ENCODE measurements around the gene SLC9A8. TPM values are rescaled to one million over a fixed set of nuclear protein-coding genes. Genes with fewer than 3 reads are reported as not detected.
A peak's percentile ranks its signal among the peaks of the same experiment; 100 is the strongest.

Gene SLC9A8
- total and polyA plus RNA-seq, 9 donors = 4.0 to 6.3 (median 5.4) TPM

DNA sequence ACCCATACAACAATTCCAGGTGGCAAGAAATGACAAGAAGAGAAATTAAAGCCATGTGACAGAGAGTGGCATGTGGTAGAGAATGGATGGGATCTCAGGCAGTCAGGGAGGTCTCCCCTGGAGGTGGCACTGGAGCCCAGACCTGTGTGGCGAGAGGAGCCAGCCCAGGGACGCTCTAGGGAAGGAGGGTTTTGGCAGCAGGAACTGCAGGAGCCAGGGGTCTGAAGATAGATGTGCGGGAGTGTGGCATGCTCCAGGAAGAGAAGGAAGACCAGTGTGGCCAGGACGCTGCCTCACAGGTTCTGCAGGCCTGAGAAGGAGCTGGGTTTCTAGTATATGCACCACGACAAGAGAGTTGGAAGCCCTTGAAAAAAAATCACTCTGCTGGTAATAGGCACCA, 57.6 kb downstream of the SLC9A8 start:
- no peaks in the 10 kb centered on the region for H3K9me3 ChIP-seq (replicated peaks; ENCODE audit: control insufficient read depth, low read depth, low read length)
- H3K27me3 ChIP-seq (ENCODE audit: control insufficient read depth, insufficient read depth, low read length) = no peaks in the 10 kb centered on the region
- peak overlapping the region; percentile 11 for H3K27ac ChIP-seq (ENCODE audit: low read length)
- H3K4me3 ChIP-seq (ENCODE audit: low read length) = no peak overlapping the region
- DNase-seq = no peak
- peaks cover 21% of the 10 kb centered on the region for H3K36me3 ChIP-seq (ENCODE audit: control insufficient read depth, insufficient read depth, low read length)
- H3K4me1 ChIP-seq (ENCODE audit: control insufficient read depth, insufficient read depth, low read length) = no peaks in the 10 kb centered on the region
- WGBS (ENCODE audit: insufficient coverage) = 81% methylated on average over 4 of the region's 5 CpGs

DNA sequence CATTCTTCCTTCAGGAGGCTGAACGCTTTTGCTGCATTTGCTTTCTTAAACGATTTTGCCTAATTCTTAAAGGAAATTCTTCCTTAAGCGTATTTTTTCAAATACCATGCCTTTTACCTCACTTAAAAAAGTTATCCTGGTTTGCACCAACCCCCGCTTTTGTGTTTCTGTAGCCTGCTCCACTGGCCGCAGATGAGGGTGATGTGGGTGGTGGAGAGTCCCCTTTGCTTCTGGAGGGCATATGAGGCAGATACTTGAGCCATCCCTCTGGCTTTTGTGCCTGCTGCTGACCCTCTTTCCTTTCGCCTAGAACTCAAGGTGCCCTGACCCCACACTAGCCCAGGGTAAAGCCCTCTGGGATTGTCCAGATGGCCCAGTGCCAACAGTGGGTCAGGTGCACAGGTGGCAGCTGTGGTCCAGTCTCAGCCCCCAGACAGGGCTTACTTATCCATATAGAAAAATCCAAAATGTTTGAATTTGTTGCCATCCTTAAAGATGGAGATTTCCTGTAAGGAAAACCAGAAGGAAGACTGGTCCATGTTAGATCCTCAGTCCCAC, 58.8 kb downstream of the SLC9A8 start:
- H3K27me3 ChIP-seq (ENCODE audit: control insufficient read depth, insufficient read depth, low read length) = no peaks in the 10 kb centered on the region
- no peak overlapping the region for H3K4me3 ChIP-seq (ENCODE audit: low read length)
- 71% methylated on average over 2 of the region's 6 CpGs for WGBS (ENCODE audit: insufficient coverage)

DNA sequence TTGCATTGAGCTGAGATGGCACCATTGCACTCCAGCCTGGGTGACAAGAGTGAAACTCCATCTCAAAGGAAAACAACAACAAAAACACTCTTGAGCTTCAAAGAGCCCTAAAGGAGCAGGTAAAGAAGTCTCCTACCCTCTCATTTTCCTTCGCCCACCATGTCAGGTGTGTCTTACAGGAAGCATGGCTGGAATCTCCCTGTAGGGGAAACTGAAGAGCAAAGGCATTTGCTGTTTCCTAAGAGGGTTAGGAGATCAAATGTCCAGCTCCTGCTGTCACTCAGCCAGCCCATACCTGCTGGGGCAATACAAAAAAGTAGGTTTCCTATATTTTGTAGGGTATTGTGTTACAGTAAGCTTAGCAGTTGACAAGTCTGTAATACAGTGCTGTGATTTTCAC, 59.4 kb downstream of the SLC9A8 start:
- H3K4me1 ChIP-seq (ENCODE audit: control insufficient read depth, insufficient read depth, low read length) = no peaks in the 10 kb centered on the region
- peaks cover 26% of the 10 kb centered on the region for H3K36me3 ChIP-seq (ENCODE audit: control insufficient read depth, insufficient read depth, low read length)
- no peak for DNase-seq
- no peak overlapping the region for H3K4me3 ChIP-seq (ENCODE audit: low read length)
- no peaks in the 10 kb centered on the region for H3K27me3 ChIP-seq (ENCODE audit: control insufficient read depth, insufficient read depth, low read length)
- H3K27ac ChIP-seq (ENCODE audit: low read length) = no peak overlapping the region
- WGBS (ENCODE audit: insufficient coverage) = no CpG with 5 or more reads among the region's 1 CpG
- H3K9me3 ChIP-seq (replicated peaks; ENCODE audit: control insufficient read depth, low read depth, low read length) = no peaks in the 10 kb centered on the region

More for the DNA sequence above, 58.8 kb downstream of the SLC9A8 start:
- Histone ChIP-seq H3K4me1 (ENCODE audit: control insufficient read depth, insufficient read depth, low read length) (no peaks in the 10 kb centered on the region), H3K27ac (ENCODE audit: low read length) (no peak overlapping the region), H3K36me3 (ENCODE audit: control insufficient read depth, insufficient read depth, low read length) (peaks cover 24% of the 10 kb centered on the region), H3K9me3 (replicated peaks; ENCODE audit: control insufficient read depth, low read depth, low read length) (no peaks in the 10 kb centered on the region)
- no peak for DNase-seq

DNA sequence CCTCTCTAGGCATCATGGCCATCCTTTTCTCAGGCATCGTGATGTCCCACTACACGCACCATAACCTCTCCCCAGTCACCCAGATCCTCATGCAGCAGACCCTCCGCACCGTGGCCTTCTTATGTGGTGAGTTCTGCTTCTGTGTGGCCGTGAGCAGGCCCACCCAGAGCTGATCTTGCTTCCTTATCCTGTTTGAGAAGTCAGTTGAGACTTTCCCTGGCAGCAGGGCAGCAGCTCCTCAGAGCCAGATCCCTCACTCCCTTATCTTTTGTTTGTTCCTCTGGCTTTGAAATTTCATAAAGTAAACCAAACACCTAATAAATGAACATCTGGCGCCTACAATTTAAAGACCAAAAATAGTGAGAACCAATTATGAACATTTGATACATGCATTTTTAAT, 62.1 kb downstream of the SLC9A8 start:
- WGBS (ENCODE audit: insufficient coverage) = 93% methylated on average over 5 of the region's 6 CpGs
- H3K4me1 ChIP-seq (ENCODE audit: control insufficient read depth, insufficient read depth, low read length) = no peaks in the 10 kb centered on the region
- H3K9me3 ChIP-seq (replicated peaks; ENCODE audit: control insufficient read depth, low read depth, low read length) = no peaks in the 10 kb centered on the region
- DNase-seq = no peak
- H3K4me3 ChIP-seq (ENCODE audit: low read length) = no peak overlapping the region
- peaks cover 23% of the 10 kb centered on the region for H3K36me3 ChIP-seq (ENCODE audit: control insufficient read depth, insufficient read depth, low read length)
- no peak overlapping the region for H3K27ac ChIP-seq (ENCODE audit: low read length)
- H3K27me3 ChIP-seq (ENCODE audit: control insufficient read depth, insufficient read depth, low read length) = no peaks in the 10 kb centered on the region

DNA sequence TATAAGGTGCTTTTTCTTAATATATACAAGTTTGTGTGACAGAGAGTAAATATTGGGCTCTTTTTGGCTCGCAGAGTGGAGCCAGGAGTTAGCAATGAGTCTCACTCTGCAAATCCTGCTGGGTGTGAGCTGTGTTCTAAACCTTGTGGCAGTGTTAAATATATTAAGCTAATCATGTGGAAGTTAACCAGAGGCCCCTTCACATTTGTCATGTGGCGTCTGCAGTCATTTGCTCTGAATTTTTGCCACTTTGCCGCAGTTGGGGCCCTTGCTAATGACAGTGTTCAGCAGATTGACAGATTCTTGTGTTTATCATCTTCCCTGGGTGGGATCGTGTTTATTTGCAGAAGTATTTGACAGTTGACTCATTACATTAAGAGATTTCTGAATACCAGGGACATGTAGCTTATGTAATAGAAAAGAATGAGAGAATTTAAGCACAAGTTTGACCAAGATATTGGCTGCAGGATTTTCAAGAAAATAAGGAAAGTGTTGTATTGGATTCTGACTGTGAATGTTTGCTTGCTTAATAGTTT, 64.8 kb downstream of the SLC9A8 start:
- H3K4me1 ChIP-seq (ENCODE audit: control insufficient read depth, insufficient read depth, low read length) = no peaks in the 10 kb centered on the region
- no peak overlapping the region for H3K4me3 ChIP-seq (ENCODE audit: low read length)
- H3K9me3 ChIP-seq (replicated peaks; ENCODE audit: control insufficient read depth, low read depth, low read length) = no peaks in the 10 kb centered on the region
- peaks cover 40% of the 10 kb centered on the region for H3K36me3 ChIP-seq (ENCODE audit: control insufficient read depth, insufficient read depth, low read length)
- WGBS (ENCODE audit: insufficient coverage) = 44% methylated on average over 2 of the region's 4 CpGs
- no peaks in the 10 kb centered on the region for H3K27me3 ChIP-seq (ENCODE audit: control insufficient read depth, insufficient read depth, low read length)
- no peak for DNase-seq
- no peak overlapping the region for H3K27ac ChIP-seq (ENCODE audit: low read length)

DNA sequence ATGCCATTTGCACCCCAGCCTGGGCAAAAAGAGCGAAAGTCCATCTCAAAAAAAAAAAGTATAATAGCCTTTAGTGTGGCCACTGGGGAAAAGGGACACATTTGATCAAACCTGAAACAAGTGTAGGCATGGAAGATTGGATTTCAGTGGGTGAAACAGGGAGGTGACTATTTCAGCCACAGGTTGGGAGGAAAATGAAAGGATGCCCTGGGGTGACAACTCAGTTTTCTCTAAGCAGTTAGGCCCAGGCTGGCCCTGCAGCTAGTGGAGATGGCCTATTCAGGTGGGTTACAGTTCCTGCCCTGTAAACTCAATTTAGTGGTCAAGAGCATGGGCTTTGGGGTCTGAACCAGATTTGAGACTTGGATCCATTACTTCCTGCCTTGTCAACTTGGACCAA, 66.3 kb downstream of the SLC9A8 start:
- Histone ChIP-seq H3K27me3 (ENCODE audit: control insufficient read depth, insufficient read depth, low read length) (no peaks in the 10 kb centered on the region), H3K36me3 (ENCODE audit: control insufficient read depth, insufficient read depth, low read length) (peaks cover 47% of the 10 kb centered on the region), H3K4me3 (ENCODE audit: low read length) (no peak overlapping the region), H3K27ac (ENCODE audit: low read length) (no peak overlapping the region), H3K4me1 (ENCODE audit: control insufficient read depth, insufficient read depth, low read length) (no peaks in the 10 kb centered on the region), H3K9me3 (replicated peaks; ENCODE audit: control insufficient read depth, low read depth, low read length) (no peaks in the 10 kb centered on the region)
- DNase-seq = no peak
- no CpG with 5 or more reads among the region's 1 CpG for WGBS (ENCODE audit: insufficient coverage)

DNA sequence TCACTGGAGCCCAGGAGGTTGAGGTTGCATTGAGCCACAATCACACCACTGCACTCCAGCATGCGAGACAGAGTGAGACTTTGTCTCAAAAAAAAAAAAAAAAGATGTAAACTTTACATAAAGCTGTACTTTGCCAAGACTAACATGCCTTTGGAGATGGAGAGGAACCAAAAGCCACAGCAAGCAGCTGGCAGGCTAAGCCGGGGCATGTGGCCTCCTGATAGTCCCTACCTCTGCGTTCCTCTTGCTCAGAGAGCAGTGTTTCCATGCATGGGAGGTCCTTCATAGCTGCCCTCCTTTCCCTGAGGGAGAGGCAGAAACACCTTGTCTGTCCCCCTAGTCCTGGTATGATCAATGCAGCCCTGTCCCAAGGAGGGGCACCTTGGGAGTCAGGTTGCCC, 67.5 kb downstream of the SLC9A8 start:
- H3K4me1 ChIP-seq (ENCODE audit: control insufficient read depth, insufficient read depth, low read length) = peaks cover 3% of the 10 kb centered on the region
- peaks cover 52% of the 10 kb centered on the region for H3K36me3 ChIP-seq (ENCODE audit: control insufficient read depth, insufficient read depth, low read length)
- H3K27me3 ChIP-seq (ENCODE audit: control insufficient read depth, insufficient read depth, low read length) = no peaks in the 10 kb centered on the region
- 71% methylated on average over 2 of the region's 3 CpGs for WGBS (ENCODE audit: insufficient coverage)
- no peak overlapping the region for H3K27ac ChIP-seq (ENCODE audit: low read length)
- no peak for DNase-seq
- H3K4me3 ChIP-seq (ENCODE audit: low read length) = no peak overlapping the region
- H3K9me3 ChIP-seq (replicated peaks; ENCODE audit: control insufficient read depth, low read depth, low read length) = no peaks in the 10 kb centered on the region

DNA sequence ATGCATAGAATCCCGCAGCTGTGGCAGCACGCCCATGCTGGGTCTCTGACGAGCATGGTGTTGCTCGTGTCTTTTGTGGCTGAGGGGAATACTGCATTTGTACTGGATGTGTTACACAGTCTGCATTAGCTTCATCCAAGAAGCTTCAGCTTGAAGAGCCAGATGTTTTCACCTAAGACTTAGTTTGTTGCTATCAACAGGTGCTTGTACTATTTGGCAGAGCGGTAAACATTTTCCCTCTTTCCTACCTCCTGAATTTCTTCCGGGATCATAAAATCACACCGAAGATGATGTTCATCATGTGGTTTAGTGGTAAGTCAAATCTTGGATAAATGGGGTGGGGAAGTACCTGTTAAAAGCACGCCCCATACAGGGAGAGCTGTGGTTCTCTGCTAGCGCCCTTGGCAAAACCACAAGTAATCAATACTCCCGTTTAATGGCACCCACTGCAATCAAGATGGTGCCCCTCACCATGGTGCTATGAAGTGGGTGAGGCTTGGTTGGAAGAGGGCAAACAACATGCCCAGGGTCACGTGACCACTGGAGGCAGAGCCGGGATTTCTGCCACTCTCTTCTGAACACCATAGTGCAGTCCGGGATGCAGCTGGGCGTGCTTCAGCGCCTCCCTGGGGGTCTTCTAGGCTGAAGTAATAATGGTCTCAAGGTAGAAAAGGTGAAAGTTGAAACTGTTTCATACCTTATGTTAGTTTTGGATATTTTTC, 68.3 kb downstream of the SLC9A8 start:
- WGBS (ENCODE audit: insufficient coverage) = 40% methylated on average over 1 of the region's 15 CpGs
- H3K4me1 ChIP-seq (ENCODE audit: control insufficient read depth, insufficient read depth, low read length) = peaks cover 3% of the 10 kb centered on the region
- peaks cover 56% of the 10 kb centered on the region for H3K36me3 ChIP-seq (ENCODE audit: control insufficient read depth, insufficient read depth, low read length)
- no peak overlapping the region for H3K4me3 ChIP-seq (ENCODE audit: low read length)
- H3K27me3 ChIP-seq (ENCODE audit: control insufficient read depth, insufficient read depth, low read length) = no peaks in the 10 kb centered on the region
- H3K9me3 ChIP-seq (replicated peaks; ENCODE audit: control insufficient read depth, low read depth, low read length) = no peaks in the 10 kb centered on the region
- DNase-seq = no peak
- no peak overlapping the region for H3K27ac ChIP-seq (ENCODE audit: low read length)

DNA sequence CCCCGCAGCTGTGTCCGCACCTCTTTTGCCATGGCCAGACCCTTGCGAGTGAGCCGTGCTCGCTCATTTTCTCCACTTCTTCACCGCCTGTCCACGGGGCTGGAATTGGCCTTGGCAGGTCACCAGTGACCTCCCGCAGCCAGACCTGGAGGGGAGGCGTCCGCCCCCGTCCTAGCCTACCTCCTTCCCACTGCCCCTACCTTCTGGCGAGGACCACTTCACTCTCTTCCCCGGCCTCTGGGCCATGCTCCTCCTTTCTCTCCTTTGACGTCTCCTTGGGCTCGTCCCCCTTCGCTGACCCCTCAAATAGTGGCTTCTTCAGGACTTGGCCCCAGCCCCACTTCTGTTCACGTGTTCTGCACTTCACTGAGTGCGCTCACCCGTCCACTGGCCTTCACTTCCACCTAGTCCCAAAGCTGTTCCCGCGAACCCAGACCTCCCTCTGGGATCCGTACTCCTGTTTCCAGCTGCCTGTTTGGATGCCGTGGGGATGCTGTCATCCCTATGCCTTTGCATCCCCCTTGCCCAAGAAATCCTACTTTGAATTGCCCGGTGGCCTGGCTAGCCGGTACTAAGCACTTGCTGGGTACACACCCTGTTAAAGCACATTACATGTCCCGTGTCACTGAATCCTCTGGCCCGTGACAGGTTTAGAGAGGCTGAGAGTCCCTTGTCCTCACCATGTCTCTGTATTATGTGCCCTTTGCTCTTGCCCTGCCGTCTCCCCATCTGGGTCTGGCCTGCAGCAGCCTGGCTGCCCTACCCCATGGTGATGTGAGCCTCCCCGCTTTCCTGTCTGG, 69.7 kb downstream of the SLC9A8 start:
- Histone ChIP-seq H3K4me1 (ENCODE audit: control insufficient read depth, insufficient read depth, low read length) (peaks cover 14% of the 10 kb centered on the region), H3K9me3 (replicated peaks; ENCODE audit: control insufficient read depth, low read depth, low read length) (no peaks in the 10 kb centered on the region), H3K27ac (ENCODE audit: low read length) (no peak overlapping the region), H3K27me3 (ENCODE audit: control insufficient read depth, insufficient read depth, low read length) (no peaks in the 10 kb centered on the region), H3K4me3 (ENCODE audit: low read length) (no peak overlapping the region), H3K36me3 (ENCODE audit: control insufficient read depth, insufficient read depth, low read length) (peaks cover 57% of the 10 kb centered on the region)
- 79% methylated on average over 26 of the region's 29 CpGs for WGBS (ENCODE audit: insufficient coverage)
- DNase-seq = no peak

DNA sequence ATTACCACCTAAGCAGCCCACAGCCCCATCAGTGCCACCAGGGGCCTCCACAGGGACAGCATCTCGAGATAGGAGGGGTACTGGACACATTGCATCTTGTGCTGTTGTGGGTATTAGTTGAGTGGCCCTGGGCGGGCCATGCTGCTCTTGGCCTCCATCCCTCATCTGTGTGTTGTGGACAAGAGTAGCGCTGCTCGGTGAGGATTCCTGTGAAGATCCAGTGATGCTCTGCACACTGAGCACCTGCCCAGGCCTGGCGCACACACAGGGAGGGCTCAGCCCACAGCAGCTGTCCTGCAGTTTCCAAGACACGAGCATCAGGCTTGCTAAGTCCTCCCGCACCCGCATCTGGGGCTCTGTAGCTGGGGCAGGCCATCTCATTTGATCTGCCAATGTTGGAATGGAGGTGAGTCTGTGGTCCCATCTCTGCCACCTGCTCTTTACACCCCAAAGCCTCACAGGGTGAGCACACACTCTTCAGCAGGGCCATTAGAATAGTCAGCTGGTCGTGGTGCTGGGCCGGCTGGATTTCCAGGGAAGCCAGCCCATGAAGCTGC, 70.7 kb downstream of the SLC9A8 start:
- Histone ChIP-seq H3K9me3 (replicated peaks; ENCODE audit: control insufficient read depth, low read depth, low read length) (no peaks in the 10 kb centered on the region), H3K27ac (ENCODE audit: low read length) (no peak overlapping the region), H3K27me3 (ENCODE audit: control insufficient read depth, insufficient read depth, low read length) (no peaks in the 10 kb centered on the region), H3K36me3 (ENCODE audit: control insufficient read depth, insufficient read depth, low read length) (peaks cover 63% of the 10 kb centered on the region), H3K4me3 (ENCODE audit: low read length) (no peak overlapping the region), H3K4me1 (ENCODE audit: control insufficient read depth, insufficient read depth, low read length) (peaks cover 19% of the 10 kb centered on the region)
- 97% methylated on average over 8 of the region's 10 CpGs for WGBS (ENCODE audit: insufficient coverage)
- DNase-seq = no peak

All from muscle of leg (tissue), 11 donors.